Endothelial cell of umbilical vein (primary cell): ENCODE data around the gene DAP. TPM values are rescaled to one million over a fixed set of nuclear protein-coding genes. Genes with fewer than 3 reads are reported as not detected.

Experiments used
- BruUV-seq: library from RNA; stranded (reverse); fragments of 400-500 nt; replicated peaks from 2 replicates; lab custom pipeline; 2021; lab: Mats Ljungman, UMichigan
- CTCF ChIA-PET: fragments of 300-600, 350-600 bp; sonication (Branson Sonifier 250); formaldehyde crosslinking; loops from one replicate; lab custom pipeline; 2021; ENCODE audit warnings: antibody characterized with exemption, inconsistent platforms; lab: Charles Lee
- POLR2A ChIA-PET: fragments of 300-600, 350-600 bp; sonication (Branson Sonifier 250); formaldehyde crosslinking; loops from one replicate; lab custom pipeline; 2021; ENCODE audit warnings: antibody characterized with exemption, inconsistent platforms; lab: Charles Lee
- DNase-seq: peaks from one replicate; pipeline ENCODE4 v3.0.0-alpha.2; 2011; ENCODE audit warnings: low read depth, low spot score
- FAIRE-seq: peaks from 2 replicates; lab custom pipeline; 2011; peaks lifted over from hg19 to GRCh38; lab: Jason Lieb, UNC
- H2AFZ ChIP-seq: 2 replicates; pipeline ENCODE4 v1.6.0; 2012; ENCODE audit warnings: low read depth, low read length, control low read depth, inconsistent platforms
- H3K27ac ChIP-seq: 2 replicates; pipeline ENCODE4 v1.5.1; 2011; ENCODE audit warnings: low read depth, mild to moderate bottlenecking, control low read depth, low read length, moderate library complexity; ENCODE audit not compliant: insufficient read depth
- H3K27me3 ChIP-seq, 2 experiments: 2 replicates each; pipeline versions ENCODE4 v1.6.0 to v1.6.1; 2011; ENCODE audit warnings: low read length in 2 of 2, mixed read lengths in 1 of 2; ENCODE audit not compliant: control insufficient read depth in 2 of 2, insufficient read depth in 2 of 2
- H3K36me3 ChIP-seq, 2 experiments: 2 replicates in 1 of 2; 3 replicates in 1 of 2; pipeline ENCODE4 v1.5.1; 2011; ENCODE audit warnings: low read length in 2 of 2, mild to moderate bottlenecking in 1 of 2, moderate library complexity in 1 of 2; ENCODE audit not compliant: control insufficient read depth in 2 of 2, insufficient read depth in 2 of 2; ENCODE audit errors: extremely low read depth in 1 of 2
- H3K4me1 ChIP-seq: 3 replicates; pipeline ENCODE4 v1.5.1; 2011; ENCODE audit warnings: mild to moderate bottlenecking, low read length; ENCODE audit not compliant: control insufficient read depth, insufficient read depth; ENCODE audit errors: extremely low read depth
- H3K4me2 ChIP-seq: 2 replicates; pipeline ENCODE4 v1.6.1; 2011; ENCODE audit warnings: low read length, control low read depth, mixed read lengths; ENCODE audit not compliant: insufficient read depth
- H3K4me3 ChIP-seq, 3 experiments: fragments of 200-600 bp in 1 of 3; sonication (generic), shearing (Covaris generic) in 1 of 3; replicated peaks in 1 of 3; 2 replicates each; pipeline ENCODE4 v1.5.1; 2011 to 2016; ENCODE audit warnings: control low read depth in 3 of 3, low read length in 3 of 3, mild to moderate bottlenecking in 2 of 3, inconsistent platforms in 1 of 3, low read depth in 1 of 3, moderate library complexity in 1 of 3; ENCODE audit not compliant: insufficient read depth in 1 of 3
- H3K79me2 ChIP-seq: 2 replicates; pipeline ENCODE4 v1.6.0; 2012; ENCODE audit warnings: low read length, inconsistent platforms; ENCODE audit not compliant: control insufficient read depth, insufficient read depth
- H3K9ac ChIP-seq: replicated peaks from 2 replicates; pipeline ENCODE3; 2011; ENCODE audit warnings: low read length, control low read depth; ENCODE audit not compliant: insufficient read depth; ENCODE audit errors: extremely low read depth
- H3K9me1 ChIP-seq: replicated peaks from 3 replicates; pipeline ENCODE4 v1.6.0; 2011; ENCODE audit warnings: mild to moderate bottlenecking, low read length; ENCODE audit not compliant: control insufficient read depth, insufficient read depth; ENCODE audit errors: extremely low read depth
- H3K9me3 ChIP-seq: replicated peaks from 2 replicates; pipeline ENCODE4 v1.5.1; 2012; ENCODE audit warnings: low read length, inconsistent platforms; ENCODE audit not compliant: control insufficient read depth, insufficient read depth
- H4K20me1 ChIP-seq: replicated peaks from 2 replicates; pipeline ENCODE3; 2011; ENCODE audit warnings: mild to moderate bottlenecking, low read length; ENCODE audit not compliant: control insufficient read depth, insufficient read depth; ENCODE audit errors: extremely low read depth
- EZH2 ChIP-seq: IDR thresholded peaks from 2 replicates; pipeline ENCODE4 v1.6.1; 2012; ENCODE audit warnings: borderline replicate concordance, low read depth, mild to moderate bottlenecking, moderate library complexity, low read length, inconsistent platforms; ENCODE audit not compliant: severe bottlenecking
- FOS ChIP-seq: IDR thresholded peaks from 2 replicates; pipeline ENCODE4 v1.6.1; 2011; ENCODE audit warnings: mild to moderate bottlenecking, low read length, moderate library complexity, borderline replicate concordance; ENCODE audit not compliant: insufficient read depth
- GATA2 ChIP-seq: IDR thresholded peaks from 2 replicates; pipeline ENCODE4 v1.7.0; 2011; ENCODE audit warnings: low read depth, mild to moderate bottlenecking, moderate library complexity, mixed read lengths, low read length; ENCODE audit not compliant: insufficient read length, insufficient read depth
- JUN ChIP-seq: IDR thresholded peaks from 2 replicates; pipeline ENCODE4 v1.6.1; 2011; ENCODE audit warnings: borderline replicate concordance, low read depth; ENCODE audit not compliant: insufficient read length, insufficient read depth
- MYC ChIP-seq: IDR thresholded peaks from one replicate; pipeline ENCODE4 v1.6.1; 2011; ENCODE audit warnings: mild to moderate bottlenecking, low read depth, low read length
- POLR2A ChIP-seq: IDR thresholded peaks from 2 replicates; pipeline ENCODE4 v1.6.1; 2012; ENCODE audit warnings: low read depth, mild to moderate bottlenecking, control low read depth, low read length
- POLR2AphosphoS5 ChIP-seq: IDR thresholded peaks from 2 replicates; pipeline ENCODE4 v1.6.1; 2012; ENCODE audit warnings: low read depth, mild to moderate bottlenecking, control low read depth, low read length, moderate library complexity; ENCODE audit not compliant: insufficient read depth
- dilution Hi-C: fragments of 300-500 bp; cut with MboI; formaldehyde crosslinking; loops from one replicate; pipeline ENCODE4 v1.15.0; 2019; ENCODE audit warnings: low sequenced_read_pairs; ENCODE audit not compliant: extremely low pct_ligation_motif_present
- intact Hi-C: fragments of 100-400 bp; cut with micrococcal nuclease; formaldehyde crosslinking; loops from one replicate; pipeline ENCODE4 v1.10.0; 2022
- polyA plus RNA-seq, 4 experiments: library from polyadenylated mRNA; depleted of rRNA in 3 of 4; stranded (reverse) in 3 of 4; unstranded in 1 of 4; fragments of >200 nt; gene quantifications; 2 replicates each; pipeline versions ENCODE4 v1.2.1 to v1.2.3, GENCODE V29; 2011 to 2012; ENCODE audit warnings: missing spikeins in 1 of 4
- total RNA-seq: library from RNA; stranded (reverse); gene quantifications from 2 replicates; pipeline ENCODE4 v1.2.3, GENCODE V29; 2021
- TF ChIP-seq, protein P1 (sequence below): IDR thresholded peaks from 2 replicates; pipeline ENCODE4 v1.6.1; 2011; ENCODE audit not compliant: insufficient read depth, insufficient read length
- TF ChIP-seq, protein P2 (sequence below), 2 donors: IDR thresholded peaks; 1 replicate in 1 of 2; 2 replicates in 1 of 2; pipeline ENCODE4 v1.5.1; 2011; ENCODE audit warnings: low read length in 2 of 2, mild to moderate bottlenecking in 2 of 2, moderate library complexity in 2 of 2, control low read depth in 1 of 2, inconsistent platforms in 1 of 2, low read depth in 1 of 2; ENCODE audit not compliant: insufficient read depth in 1 of 2; ENCODE audit errors: extremely low read depth in 1 of 2

Gene DAP
- total and polyA plus RNA-seq, 2 donors (not counting 3 experiments of a cell fraction or from before 2014, with no cell fraction given), result 79.8 to 188 TPM

DNA sequence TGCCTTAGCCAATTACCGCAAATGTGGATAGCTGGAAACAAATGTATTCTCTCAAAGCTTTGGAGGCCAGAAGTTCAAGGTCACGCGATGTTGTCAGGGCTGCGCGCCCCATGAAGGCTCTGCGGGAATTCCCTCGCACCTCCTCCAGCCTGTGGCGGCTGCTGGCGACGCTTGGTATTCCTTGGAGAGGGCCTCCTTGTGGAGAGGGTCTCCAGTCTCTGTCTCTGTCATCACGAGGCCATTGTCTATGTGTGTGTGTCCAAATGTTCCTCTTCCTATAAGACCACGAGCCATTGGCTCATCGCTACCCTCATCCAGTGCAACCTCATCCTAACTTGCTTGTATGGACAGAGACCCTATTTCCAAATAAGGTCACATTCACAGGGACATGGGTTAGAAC, 99.6 kb downstream of the DAP start:
- CTCF ChIA-PET, result no interaction called here
- Histone ChIP-seq H3K79me2 (no peaks in the 10 kb centered on the region), H3K27me3 (no peaks in the 10 kb centered on the region), H4K20me1 (no peaks in the 10 kb centered on the region), H3K9me3 (no peaks in the 10 kb centered on the region), H3K36me3 (no peaks in the 10 kb centered on the region), H3K4me2 (no peak overlapping the region), H3K9me1 (no peaks in the 10 kb centered on the region), H3K4me3 (no peak overlapping the region), H3K27ac (no peak overlapping the region), H3K4me1 (no peaks in the 10 kb centered on the region), H2AFZ (no peak overlapping the region), H3K9ac (no peak overlapping the region)
- intact Hi-C loops (no loop called here), dilution Hi-C loops (no loop called here)
- DNase-seq, result no peak
- POLR2A ChIA-PET, result no interaction called here
- no peak for FAIRE-seq
- no peak for TF ChIP-seq POLR2AphosphoS5
- no peak for TF ChIP-seq GATA2
- no peak for TF ChIP-seq MYC
- TF ChIP-seq POLR2A, result no peak
- no peak for TF ChIP-seq FOS
- TF ChIP-seq, protein P1, sequence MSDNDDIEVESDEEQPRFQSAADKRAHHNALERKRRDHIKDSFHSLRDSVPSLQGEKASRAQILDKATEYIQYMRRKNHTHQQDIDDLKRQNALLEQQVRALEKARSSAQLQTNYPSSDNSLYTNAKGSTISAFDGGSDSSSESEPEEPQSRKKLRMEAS, result no peak
- no peak for TF ChIP-seq JUN
- TF ChIP-seq EZH2, result no peak
- TF ChIP-seq, protein P2, sequence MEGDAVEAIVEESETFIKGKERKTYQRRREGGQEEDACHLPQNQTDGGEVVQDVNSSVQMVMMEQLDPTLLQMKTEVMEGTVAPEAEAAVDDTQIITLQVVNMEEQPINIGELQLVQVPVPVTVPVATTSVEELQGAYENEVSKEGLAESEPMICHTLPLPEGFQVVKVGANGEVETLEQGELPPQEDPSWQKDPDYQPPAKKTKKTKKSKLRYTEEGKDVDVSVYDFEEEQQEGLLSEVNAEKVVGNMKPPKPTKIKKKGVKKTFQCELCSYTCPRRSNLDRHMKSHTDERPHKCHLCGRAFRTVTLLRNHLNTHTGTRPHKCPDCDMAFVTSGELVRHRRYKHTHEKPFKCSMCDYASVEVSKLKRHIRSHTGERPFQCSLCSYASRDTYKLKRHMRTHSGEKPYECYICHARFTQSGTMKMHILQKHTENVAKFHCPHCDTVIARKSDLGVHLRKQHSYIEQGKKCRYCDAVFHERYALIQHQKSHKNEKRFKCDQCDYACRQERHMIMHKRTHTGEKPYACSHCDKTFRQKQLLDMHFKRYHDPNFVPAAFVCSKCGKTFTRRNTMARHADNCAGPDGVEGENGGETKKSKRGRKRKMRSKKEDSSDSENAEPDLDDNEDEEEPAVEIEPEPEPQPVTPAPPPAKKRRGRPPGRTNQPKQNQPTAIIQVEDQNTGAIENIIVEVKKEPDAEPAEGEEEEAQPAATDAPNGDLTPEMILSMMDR (IDR thresholded peaks at IDR 0.05; ENCODE audit: extremely low read depth in 1 of 2, insufficient read depth in 1 of 2, low read depth in 1 of 2, low read length in 2 of 2), result no peak
- BruUV-seq, result no TSS peak
